GM19351 (cell line): ENCODE measurements around the gene GORASP2.
"Not testable (repeated sequence)": the region's sequence is repeated elsewhere in the genome, so short reads cannot be mapped to it uniquely, and the experiment has no call there.

ENCODE experiments used
- ATAC-seq: cut with Tn5 transposase; IDR thresholded peaks from one replicate; pipeline ENCODE4 v1.9.1; 2021; ENCODE audit warnings: mild to moderate bottlenecking, moderate library complexity; ENCODE audit not compliant: unreplicated experiment

GORASP2 gene

GRCh38 chr2:170928824-170929685 lies at the start of gene GORASP2:
Gene GORASP2 (plus strand): TSS chr2:170929253. CDS start chr2:170929341, 88 bp downstream.
- ATAC-seq: peak; percentile 85

DNA sequence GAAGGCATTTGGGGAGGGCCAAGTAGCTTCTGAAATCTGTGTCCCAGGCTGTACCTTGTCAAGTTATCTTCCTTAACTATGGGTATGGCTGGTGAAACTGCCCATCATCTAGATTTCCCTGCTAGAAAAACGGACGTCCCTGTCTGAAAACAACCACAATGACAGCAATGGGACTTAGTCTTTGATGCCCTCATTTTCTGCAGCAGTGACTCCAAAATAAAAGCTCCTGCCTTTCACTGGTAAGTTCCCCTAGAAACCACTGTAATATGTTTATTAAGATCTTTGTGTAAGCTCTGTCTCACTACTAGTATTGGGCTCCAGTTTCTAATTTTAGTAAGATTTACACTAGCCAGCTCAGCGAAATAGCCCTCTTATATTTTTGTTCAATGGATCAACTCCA lies 47.2 kb upstream of the GORASP2 start:
- no peak for ATAC-seq

- ATAC-seq: no peak
Observed at GRCh38 chr2:170882758-170883157, 46.3 kb upstream of the GORASP2 start.

DNA sequence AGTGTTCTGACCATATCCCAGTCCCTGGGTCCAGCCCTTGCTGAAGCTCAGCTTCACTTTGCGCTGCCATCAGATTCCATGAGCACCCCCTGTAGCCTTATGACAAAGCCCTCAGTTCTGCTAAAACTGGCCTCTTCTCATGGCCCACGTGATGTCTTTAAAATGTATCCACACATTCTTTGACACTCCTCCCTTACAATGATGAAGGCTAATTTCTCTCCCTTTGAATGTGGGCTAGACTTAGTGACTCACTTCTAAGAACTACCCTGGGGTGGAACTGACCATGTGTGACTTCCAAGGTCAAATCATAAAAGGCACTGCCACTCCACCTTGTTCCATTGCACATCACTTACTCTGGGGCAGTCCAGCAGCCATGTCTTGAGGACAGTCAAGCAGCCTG lies 45.4 kb upstream of the GORASP2 start:
- ATAC-seq: no peak

DNA sequence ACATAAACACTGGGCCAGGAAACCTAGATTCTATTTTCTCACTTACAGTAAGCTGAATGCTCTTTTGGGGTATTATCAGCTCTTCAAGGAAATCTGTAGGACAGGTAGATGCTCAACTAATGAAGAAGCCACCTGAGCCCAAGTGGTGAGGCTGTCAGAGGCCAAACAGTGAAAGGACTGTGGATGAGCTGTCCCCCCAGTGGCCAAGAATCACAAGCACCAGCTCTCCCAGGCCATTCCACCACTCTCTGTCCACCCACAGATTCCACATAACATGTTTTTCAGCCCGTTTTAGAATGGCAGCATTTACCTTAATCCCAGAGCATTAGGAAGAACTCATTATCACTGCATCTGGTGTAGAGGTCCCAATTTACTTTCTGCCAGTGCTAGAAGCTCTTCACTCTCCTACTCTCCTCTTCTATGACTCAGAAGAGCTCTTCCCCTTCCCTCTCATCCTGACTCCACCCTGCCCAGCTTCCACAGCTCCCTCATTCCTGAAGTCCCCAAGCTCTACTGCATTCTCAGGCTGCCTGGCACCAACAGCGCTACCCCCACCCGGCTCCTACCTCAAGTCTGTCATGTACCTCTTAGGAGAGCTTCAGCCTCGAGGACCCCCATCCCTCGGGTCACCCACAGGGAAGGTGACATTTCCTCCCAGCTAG lies 43.8 kb upstream of the GORASP2 start:
- ATAC-seq: no peak

DNA sequence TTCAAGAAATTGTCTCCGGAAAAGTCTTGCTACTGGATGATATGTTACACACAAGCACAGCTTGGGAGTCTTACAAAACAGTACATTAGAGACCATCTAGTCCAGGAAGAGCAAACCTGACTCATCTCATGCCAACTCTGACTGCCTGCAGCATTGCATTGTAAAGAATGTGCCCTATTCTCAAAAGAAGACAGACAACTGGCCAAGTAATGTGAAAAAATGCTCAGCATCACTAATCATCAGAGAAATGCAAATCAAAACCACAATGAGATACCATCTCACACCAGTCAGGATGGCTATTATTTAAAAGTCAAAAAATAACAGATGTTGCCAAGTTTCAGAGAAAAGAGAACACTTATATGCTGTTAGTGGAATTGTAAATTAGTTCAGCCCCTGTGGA lies 42.7 kb upstream of the GORASP2 start:
- ATAC-seq: no peak

- ATAC-seq: no peak
Observed at GRCh38 chr2:170887496-170887895, 41.6 kb upstream of the GORASP2 start.

- no peak for ATAC-seq
Observed at GRCh38 chr2:170887896-170888295, 41.2 kb upstream of the GORASP2 start.

GRCh38 chr2:170891893-170892292 lies 37.2 kb upstream of the GORASP2 start:
- no peak for ATAC-seq

- ATAC-seq: no peak
Observed at GRCh38 chr2:170892391-170892951, 36.6 kb upstream of the GORASP2 start.

DNA sequence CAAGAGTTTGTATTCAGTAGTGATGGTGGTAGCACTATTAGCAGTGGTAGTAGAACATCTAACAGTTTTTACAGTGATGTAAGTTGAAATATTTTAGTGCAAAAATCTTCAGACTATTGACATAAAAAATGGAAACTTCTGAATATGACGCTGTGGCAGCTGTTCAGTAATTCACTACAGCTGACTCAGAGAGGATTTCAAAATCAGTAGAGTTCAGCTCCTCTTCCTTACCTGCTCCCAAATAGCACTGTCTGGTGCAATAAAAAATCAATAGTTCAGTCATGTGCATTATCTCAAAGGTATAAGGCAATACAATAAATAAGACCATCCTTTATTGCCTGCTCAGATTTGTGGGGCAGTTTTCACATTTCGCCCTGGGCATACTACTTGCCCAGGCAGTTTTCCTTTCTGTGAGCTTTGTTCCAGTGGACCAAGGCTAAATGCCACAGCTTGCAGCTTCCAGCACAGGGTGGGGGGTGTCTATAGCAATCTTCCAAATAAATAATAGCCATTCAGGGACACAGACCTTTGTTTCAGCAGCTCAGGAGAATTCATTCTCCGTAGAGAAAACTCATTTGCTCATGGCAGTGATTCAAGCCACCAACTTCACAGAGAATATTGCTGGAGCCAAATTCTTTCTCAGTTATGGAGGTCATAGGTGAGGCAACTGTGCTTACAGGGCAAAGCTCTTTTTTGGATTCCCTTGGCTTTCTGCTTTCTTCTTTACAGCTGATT lies 33.9 kb upstream of the GORASP2 start:
- ATAC-seq: no peak

GRCh38 chr2:170896622-170897021 lies 32.4 kb upstream of the GORASP2 start:
- ATAC-seq: no peak

DNA sequence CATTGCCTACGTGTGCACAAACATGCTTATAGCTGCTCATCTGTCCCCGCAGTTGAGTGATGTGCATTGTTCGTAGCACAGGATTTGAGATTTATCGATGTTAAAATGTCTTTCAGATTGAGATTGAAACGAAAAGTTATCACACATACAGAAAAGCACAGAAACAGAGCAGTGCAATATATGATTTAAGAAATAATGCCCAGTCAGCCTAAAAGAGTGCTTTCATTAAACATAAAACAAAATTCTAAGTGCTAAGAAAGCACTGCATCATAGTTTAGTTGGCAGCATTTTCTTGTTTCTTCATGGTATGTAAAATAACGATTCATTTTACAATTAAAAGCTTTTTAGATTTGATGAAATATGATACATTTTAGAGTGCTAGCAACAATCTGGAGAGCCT lies 31.9 kb upstream of the GORASP2 start:
- ATAC-seq: no peak

DNA sequence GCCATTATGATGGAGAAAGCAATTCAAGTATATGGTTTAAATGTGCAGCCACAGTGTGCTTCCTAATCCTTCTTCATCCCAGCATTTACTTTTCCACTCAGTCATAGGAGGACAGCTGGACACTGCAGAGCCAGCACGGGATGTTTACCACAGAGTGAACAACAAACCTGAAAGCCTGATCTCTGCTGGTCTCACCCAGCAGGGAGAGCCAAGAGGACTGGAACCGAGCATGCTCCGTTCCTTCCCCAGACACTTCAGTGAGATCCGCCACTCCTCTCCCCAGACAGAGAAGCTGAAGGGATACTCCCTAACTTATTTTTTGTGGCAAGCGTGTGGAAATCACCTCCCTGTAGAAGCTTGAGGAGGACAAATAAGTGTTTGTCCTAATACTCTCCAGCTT lies 23.2 kb upstream of the GORASP2 start:
- no peak for ATAC-seq

DNA sequence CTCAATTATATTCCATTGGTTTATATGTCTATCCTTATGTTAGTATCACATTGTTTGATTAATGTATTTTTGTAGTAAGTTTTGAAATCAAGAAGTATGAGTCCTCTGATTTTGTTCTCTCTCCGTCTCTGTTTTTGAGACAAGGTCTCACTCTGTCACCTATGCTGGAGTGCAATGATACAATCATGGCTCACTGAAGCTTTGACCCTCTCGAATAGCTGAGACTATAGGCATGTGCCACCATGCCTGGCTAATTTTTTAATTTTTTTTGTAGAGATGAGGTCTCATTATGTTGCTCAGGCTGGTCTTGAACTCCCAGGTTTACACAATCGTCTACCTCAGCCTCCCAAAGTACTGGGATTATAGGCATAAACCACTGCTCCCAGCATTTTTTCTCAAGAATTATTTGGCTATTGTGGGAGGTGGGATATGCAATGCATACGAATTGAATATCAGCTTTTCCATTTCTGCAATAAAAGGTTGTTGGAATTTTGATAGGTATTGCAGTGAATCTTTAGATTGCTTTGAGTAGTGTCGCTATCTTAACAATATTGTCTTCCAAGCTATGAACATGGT lies 17.7 kb upstream of the GORASP2 start:
- no peak for ATAC-seq

DNA sequence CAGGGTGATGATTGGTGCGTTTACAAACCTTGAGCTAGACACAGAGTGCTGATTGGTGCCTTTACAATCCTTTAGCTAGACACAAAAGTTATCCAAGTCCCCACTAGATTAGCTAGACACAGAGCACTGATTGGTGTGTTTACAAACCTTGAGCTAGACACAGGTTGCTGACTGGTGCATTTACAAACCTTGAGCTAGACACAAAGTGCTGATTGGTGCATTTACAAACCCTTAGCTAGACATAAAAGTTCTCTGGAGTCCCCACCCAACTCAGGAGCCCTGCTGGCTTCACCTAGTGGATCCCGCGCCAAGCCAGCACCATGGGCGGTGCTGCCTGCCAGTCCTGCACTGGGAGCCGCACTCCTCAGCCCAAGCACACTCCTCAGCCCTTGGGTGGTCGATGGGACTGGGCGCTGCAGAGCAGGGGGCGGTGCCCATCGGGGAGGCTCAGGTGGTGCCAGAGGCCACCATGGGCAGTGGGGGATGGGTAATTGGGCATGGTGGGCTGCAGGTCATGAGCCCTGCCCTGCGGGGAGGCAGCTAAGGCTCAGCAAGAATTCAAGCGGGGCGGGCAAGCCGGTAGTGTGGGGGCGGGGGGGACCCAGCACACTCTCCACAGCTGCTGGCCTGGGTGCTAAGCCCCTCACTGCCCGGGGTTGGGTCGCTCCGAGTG lies 13.9 kb upstream of the GORASP2 start:
- not testable (repeated sequence) for ATAC-seq

DNA sequence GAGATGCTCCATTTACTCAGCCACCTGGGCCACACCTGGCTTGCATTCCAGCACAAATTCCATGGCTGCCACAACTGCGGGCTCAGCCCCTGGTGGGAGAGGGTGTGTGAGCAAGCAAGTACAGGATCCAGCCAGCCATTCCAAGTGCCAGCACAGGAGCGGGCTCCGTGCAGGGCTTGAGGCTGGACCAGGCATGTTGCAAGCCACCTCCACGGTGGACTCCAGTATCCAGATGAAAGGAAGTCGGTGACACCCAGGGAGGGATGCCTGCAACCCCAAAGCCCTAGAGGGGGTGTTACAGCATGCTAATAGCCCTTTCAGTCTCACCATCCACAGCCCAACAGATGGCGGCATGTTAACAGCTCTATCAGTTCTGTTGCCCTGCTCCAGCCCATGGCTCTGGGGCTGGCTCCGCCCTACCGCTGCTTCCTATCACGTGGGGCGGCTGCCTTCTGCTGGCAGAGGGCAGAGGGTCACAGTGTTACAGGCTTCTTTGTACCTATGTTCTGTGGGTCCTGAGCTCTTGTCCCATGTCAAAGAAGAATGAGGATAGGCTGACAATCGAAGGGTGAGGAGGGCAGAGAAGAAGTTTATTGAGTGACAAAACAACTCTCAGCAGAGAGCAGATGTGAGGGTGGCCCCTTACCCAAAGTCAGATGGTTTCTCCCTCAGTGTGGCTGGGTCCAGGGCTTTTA lies 11.7 kb upstream of the GORASP2 start:
- no peak for ATAC-seq

- no peak for ATAC-seq
Observed at GRCh38 chr2:170917957-170918356, 11.1 kb upstream of the GORASP2 start.

DNA sequence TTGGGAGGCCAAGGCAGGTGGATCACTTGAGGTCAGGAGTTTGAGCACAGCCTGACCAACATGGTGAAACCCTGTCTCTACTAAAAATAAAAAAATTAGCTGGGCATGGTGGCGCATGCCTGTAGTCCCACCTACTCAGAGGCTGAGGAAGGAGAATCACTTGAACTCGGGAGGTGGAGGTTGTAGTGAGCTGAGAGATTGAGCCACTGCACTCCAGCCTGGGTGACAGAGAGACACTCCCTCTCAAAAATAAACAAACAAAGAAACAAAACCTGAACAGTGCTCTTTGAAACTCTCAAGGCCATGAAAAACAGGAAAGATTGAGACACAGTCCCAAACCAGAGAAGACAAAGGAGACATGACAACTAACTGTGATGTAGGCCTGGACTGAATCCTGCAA lies 7.2 kb upstream of the GORASP2 start:
- not testable (repeated sequence) for ATAC-seq
